Natural killer cell (primary cell): Measurements from ENCODE around the gene NAXD. TPM values are rescaled to one million over a fixed set of nuclear protein-coding genes. Genes with fewer than 3 reads are reported as not detected.

ENCODE experiments used
- ATAC-seq, 3 donors: fragments of 150-1000 bp in 2 of 3; fragments of 200-7000 bp in 1 of 3; cut with Tn5 transposase; 1 replicate in 1 of 3; 2 replicates in 2 of 3; pipeline ENCODE4 v1.10.0; 2021; ENCODE audit warnings: mild to moderate bottlenecking in 2 of 3, moderate library complexity in 2 of 3
- DNase-seq, 2 donors: peaks; one replicate each; pipeline versions ENCODE4 v3.0.0 to v3.0.0-alpha.2; 2013 to 2021; ENCODE audit warnings: mixed read lengths in 1 of 2
- H3K27ac ChIP-seq: one replicate; pipeline ENCODE4 v1.5.1; 2013; ENCODE audit warnings: mild to moderate bottlenecking, low read length
- H3K27me3 ChIP-seq: one replicate; pipeline ENCODE4 v1.6.1; 2013; ENCODE audit warnings: low read length; ENCODE audit not compliant: control insufficient read depth, insufficient read depth
- H3K36me3 ChIP-seq: one replicate; pipeline ENCODE4 v1.6.1; 2013; ENCODE audit warnings: low read length; ENCODE audit not compliant: control insufficient read depth, insufficient read depth
- H3K4me1 ChIP-seq: one replicate; pipeline ENCODE4 v1.6.1; 2013; ENCODE audit warnings: low read length; ENCODE audit not compliant: control insufficient read depth, insufficient read depth
- H3K4me3 ChIP-seq: one replicate; pipeline ENCODE4 v1.5.1; 2013; ENCODE audit warnings: low read length
- H3K9me3 ChIP-seq: one replicate; pipeline ENCODE4 v1.6.1; 2013; ENCODE audit warnings: low read length; ENCODE audit not compliant: control insufficient read depth, insufficient read depth
- H3K27ac Mint-ChIP-seq, 2 donors: one replicate each; pipeline ENCODE4 v1.8.0; 2022; ENCODE audit warnings: mild to moderate bottlenecking in 2 of 2, mixed read lengths in 2 of 2, moderate library complexity in 1 of 2
- H3K27me3 Mint-ChIP-seq, 2 donors: one replicate each; pipeline ENCODE4 v1.8.0; 2022; ENCODE audit warnings: low read depth in 2 of 2, mixed read lengths in 2 of 2
- H3K36me3 Mint-ChIP-seq: one replicate; pipeline ENCODE4 v1.8.0; 2022; ENCODE audit warnings: mixed read lengths
- H3K4me1 Mint-ChIP-seq, 2 donors: one replicate each; pipeline ENCODE4 v1.8.0; 2022; ENCODE audit warnings: mixed read lengths in 2 of 2
- H3K4me3 Mint-ChIP-seq: one replicate; pipeline ENCODE4 v1.8.0; 2022; ENCODE audit warnings: mild to moderate bottlenecking, moderate library complexity, mixed read lengths
- H3K9me3 Mint-ChIP-seq, 2 donors: one replicate each; pipeline ENCODE4 v1.8.0; 2022; ENCODE audit warnings: mixed read lengths in 2 of 2
- WGBS: methylation state at CpG from one replicate; pipeline ENCODE4 v1.1.7; 2013; ENCODE audit warnings: missing lambda C conversion rate; ENCODE audit not compliant: insufficient coverage; 5-methylcytosine and 5-hydroxymethylcytosine counted together
- intact Hi-C: fragments of 100-400 bp; cut with micrococcal nuclease; formaldehyde crosslinking; loops from one replicate; pipeline ENCODE4 v1.14.2; 2022
- total RNA-seq, 4 donors: library from RNA; stranded (reverse); fragments of 120-200 nt in 1 of 4; gene quantifications; one replicate each; pipeline versions ENCODE4 v1.2.3 to v1.2.4, GENCODE V29; 2013 to 2022
- TF ChIP-seq, protein P1 (sequence below): fragments of 200-600 bp; IDR thresholded peaks from one replicate; pipeline ENCODE4 v1.8.0; 2022; ENCODE audit warnings: antibody characterized with exemption

Gene NAXD
- total RNA-seq, 3 donors from 2014 or later (not counting 1 experiment from before 2014, with no cell fraction given), result 6.8 to 14.0 (median 12.0) TPM

DNA sequence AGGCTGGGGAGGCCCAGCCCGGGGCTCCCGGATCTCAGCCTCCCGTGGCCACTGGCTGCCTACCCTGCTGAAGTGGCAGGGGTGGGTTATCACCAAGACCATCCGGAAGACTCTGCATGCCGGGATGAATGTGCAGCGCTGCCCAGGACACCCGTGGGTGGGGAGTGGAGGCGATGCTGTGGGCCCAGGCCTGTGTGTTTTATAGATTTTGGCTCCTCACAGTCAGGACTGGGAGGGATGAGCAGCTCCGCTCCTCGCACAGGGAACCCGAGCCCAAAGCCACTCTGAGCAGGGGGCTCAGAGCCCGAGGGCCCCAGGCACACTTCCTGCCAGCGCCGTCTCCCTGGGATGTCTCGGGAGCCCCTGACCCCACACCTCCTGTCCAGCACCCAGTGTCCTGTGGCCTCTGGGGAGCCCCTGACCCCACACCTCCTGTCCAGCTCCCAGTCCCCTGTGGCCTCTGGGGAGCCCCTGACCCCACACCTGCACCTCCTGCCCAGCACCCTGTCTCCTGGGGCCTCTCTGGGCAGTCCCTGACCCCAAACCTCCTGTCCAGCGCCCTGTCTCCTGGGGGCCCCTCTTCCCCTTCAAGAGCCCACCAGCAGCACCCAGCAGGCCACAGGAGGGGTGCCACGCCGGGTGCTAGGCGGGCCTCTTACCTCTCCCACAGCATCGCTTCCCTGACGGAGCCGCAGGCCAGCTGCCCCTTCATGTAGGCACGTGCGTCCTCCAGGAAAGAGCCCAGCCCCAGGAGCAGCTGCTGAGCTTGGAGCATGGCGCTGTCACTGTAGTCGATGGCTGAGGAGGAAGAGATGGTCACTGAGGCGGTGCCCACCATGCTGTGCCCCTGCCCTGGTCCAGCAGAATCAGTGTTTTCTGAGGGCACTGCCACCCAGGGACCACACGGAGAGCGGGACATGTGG, 31.4 kb downstream of the NAXD start:
- Mint-ChIP-seq H3K27me3 (no peaks in the 10 kb centered on the region), H3K4me1 (no peaks in the 10 kb centered on the region), H3K9me3 (no peaks in the 10 kb centered on the region), H3K4me3 (no peak overlapping the region), H3K36me3 (no peaks in the 10 kb centered on the region), H3K27ac (no peak overlapping the region)
- Histone ChIP-seq H3K4me3 (no peak overlapping the region), H3K27ac (no peak overlapping the region), H3K4me1 (peaks cover 13% of the 10 kb centered on the region), H3K9me3 (no peaks in the 10 kb centered on the region), H3K36me3 (peaks cover 47% of the 10 kb centered on the region), H3K27me3 (no peaks in the 10 kb centered on the region)
- DNase-seq (no peak), ATAC-seq (no peak)
- TF ChIP-seq, protein P1, sequence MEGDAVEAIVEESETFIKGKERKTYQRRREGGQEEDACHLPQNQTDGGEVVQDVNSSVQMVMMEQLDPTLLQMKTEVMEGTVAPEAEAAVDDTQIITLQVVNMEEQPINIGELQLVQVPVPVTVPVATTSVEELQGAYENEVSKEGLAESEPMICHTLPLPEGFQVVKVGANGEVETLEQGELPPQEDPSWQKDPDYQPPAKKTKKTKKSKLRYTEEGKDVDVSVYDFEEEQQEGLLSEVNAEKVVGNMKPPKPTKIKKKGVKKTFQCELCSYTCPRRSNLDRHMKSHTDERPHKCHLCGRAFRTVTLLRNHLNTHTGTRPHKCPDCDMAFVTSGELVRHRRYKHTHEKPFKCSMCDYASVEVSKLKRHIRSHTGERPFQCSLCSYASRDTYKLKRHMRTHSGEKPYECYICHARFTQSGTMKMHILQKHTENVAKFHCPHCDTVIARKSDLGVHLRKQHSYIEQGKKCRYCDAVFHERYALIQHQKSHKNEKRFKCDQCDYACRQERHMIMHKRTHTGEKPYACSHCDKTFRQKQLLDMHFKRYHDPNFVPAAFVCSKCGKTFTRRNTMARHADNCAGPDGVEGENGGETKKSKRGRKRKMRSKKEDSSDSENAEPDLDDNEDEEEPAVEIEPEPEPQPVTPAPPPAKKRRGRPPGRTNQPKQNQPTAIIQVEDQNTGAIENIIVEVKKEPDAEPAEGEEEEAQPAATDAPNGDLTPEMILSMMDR, result no peak
- 97% methylated on average over 29 of the region's 29 CpGs for WGBS
- intact Hi-C loops, result no loop called here

DNA sequence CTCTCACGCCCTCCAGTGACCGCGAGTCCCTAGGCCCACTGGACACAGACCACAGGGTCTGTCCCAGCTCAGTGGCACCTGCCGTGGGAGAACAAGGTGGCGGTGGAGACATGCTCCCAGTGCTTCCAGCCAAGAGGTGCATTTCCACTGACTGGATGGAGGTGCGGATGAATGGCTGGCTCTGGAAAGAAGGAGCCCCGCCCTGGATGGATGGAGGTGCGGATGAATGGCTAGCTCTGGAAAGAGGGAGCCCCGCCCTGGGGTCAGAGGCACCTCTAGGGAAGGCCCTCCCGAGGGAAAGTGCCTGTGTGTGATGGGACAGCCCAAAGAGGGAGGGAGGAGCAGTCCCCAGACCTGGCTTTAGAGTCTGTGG, 32.0 kb downstream of the NAXD start:
- Histone ChIP-seq H3K4me3 (no peak overlapping the region), H3K4me1 (peaks cover 19% of the 10 kb centered on the region), H3K36me3 (peaks cover 41% of the 10 kb centered on the region), H3K27me3 (no peaks in the 10 kb centered on the region), H3K9me3 (no peaks in the 10 kb centered on the region), H3K27ac (no peak overlapping the region)
- no peak overlapping the region for H3K27ac Mint-ChIP-seq
- H3K4me3 Mint-ChIP-seq, result no peak overlapping the region
- intact Hi-C loops, result no loop called here
- no peaks in the 10 kb centered on the region for H3K27me3 Mint-ChIP-seq
- ATAC-seq, result no peak
- TF ChIP-seq, protein P1, result no peak
- DNase-seq, result no peak
- no peaks in the 10 kb centered on the region for H3K9me3 Mint-ChIP-seq
- no peaks in the 10 kb centered on the region for H3K36me3 Mint-ChIP-seq
- 91% methylated on average over 10 of the region's 10 CpGs for WGBS
- no peaks in the 10 kb centered on the region for H3K4me1 Mint-ChIP-seq

DNA sequence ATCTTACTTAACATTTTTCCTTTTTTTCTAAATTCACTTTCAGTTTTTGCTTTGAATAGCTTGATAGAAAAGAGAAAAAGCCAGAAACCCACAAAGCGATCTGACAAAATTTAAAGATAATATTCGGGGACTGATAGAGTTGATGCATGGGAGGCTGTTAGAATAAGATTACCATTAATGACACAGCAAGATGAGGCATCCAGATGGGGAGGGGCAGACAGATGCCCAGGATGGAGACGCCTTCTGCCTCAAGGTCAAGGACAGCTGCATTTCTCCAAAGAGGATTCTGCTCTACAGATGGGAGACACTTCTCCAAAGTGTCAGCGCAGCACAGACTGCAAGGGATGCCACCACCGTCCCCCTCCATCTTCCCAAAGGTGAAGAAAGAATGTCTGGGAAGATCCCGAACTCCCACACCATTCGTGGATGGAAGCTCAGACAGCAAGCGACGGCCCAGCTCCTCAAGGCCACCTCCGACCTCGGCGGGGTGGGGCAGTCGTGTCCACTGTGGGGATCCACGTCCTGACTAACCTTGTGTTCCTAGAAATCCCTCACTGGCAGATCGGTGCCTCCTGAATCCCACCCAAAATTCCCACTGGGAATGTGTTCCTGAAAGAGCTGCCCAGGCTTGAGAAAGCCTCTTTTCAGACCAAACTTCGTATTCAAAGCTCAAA, 32.9 kb downstream of the NAXD start:
- Mint-ChIP-seq H3K4me3 (no peak overlapping the region), H3K27ac (no peak overlapping the region), H3K9me3 (no peaks in the 10 kb centered on the region), H3K27me3 (no peaks in the 10 kb centered on the region), H3K36me3 (no peaks in the 10 kb centered on the region), H3K4me1 (peaks cover 0 to 2% of the 10 kb centered on the region in 2 donors)
- peaks cover 39% of the 10 kb centered on the region for H3K36me3 ChIP-seq
- no peaks in the 10 kb centered on the region for H3K9me3 ChIP-seq
- TF ChIP-seq, protein P1, result no peak
- ATAC-seq (no peak), DNase-seq (no peak)
- H3K4me1 ChIP-seq, result peaks cover 25% of the 10 kb centered on the region
- no peak overlapping the region for H3K4me3 ChIP-seq
- no peak overlapping the region for H3K27ac ChIP-seq
- H3K27me3 ChIP-seq, result no peaks in the 10 kb centered on the region
- intact Hi-C loops, result no loop called here
- WGBS, result 82% methylated on average over 16 of the region's 16 CpGs
